BE2C (cell line): ENCODE data around the gene ASH1L.

Experiments
- DNase-seq: peaks from one replicate; pipeline ENCODE4 v3.0.0-alpha.2; 2020
- H3K27me3 ChIP-seq: fragments of 250-450 bp; sonication (Bioruptor Pico); 2 replicates; pipeline ENCODE4 v1.5.1; 2020; ENCODE audit warnings: mild to moderate bottlenecking
- H3K36me3 ChIP-seq: fragments of 250-450 bp; sonication (Bioruptor Pico); 2 replicates; pipeline ENCODE4 v1.5.1; 2020; ENCODE audit warnings: mild to moderate bottlenecking
- H3K4me1 ChIP-seq: fragments of 250-450 bp; sonication (Bioruptor Pico); 2 replicates; pipeline ENCODE4 v1.5.1; 2020
- H3K4me3 ChIP-seq: 2 replicates; pipeline ENCODE4 v1.5.1; 2011; ENCODE audit warnings: low read depth, low read length
- H3K9me3 ChIP-seq: fragments of 250-450 bp; sonication (Bioruptor Pico); 2 replicates; pipeline ENCODE4 v1.5.1; 2020
- CTCF ChIP-seq: IDR thresholded peaks from 2 replicates; pipeline ENCODE4 v1.5.1; 2012; ENCODE audit warnings: mild to moderate bottlenecking, low read depth, low read length

The ASH1L gene

GRCh38 chr1:155326020-155326526, 236.5 kb downstream of the ASH1L start:
- H3K4me3 ChIP-seq = no peak overlapping the region
- DNase-seq = no peak
- peaks cover 10% of the 10 kb centered on the region for H3K36me3 ChIP-seq
- H3K27me3 ChIP-seq = no peaks in the 10 kb centered on the region
- H3K9me3 ChIP-seq = no peaks in the 10 kb centered on the region
- no peak for TF ChIP-seq CTCF
- H3K4me1 ChIP-seq = peaks cover 7% of the 10 kb centered on the region

- DNase-seq = no peak
- Histone ChIP-seq H3K36me3 (peaks cover 5% of the 10 kb centered on the region), H3K4me3 (peak overlapping the region; percentile 87; the same call in 1 of the 2 replicates), H3K27me3 (no peaks in the 10 kb centered on the region), H3K9me3 (no peaks in the 10 kb centered on the region), H3K4me1 (peaks cover 7% of the 10 kb centered on the region)
- TF ChIP-seq CTCF = no peak
These were observed 237.1 kb downstream of the ASH1L start for GRCh38 chr1:155325603-155325893.

GRCh38 chr1:155324717-155325602, 237.6 kb downstream of the ASH1L start:
- H3K9me3 ChIP-seq = no peaks in the 10 kb centered on the region
- peaks cover 7% of the 10 kb centered on the region for H3K4me1 ChIP-seq
- peak; percentile 49 for TF ChIP-seq CTCF
- peak; percentile 64 for DNase-seq
- H3K27me3 ChIP-seq = no peaks in the 10 kb centered on the region
- H3K4me3 ChIP-seq = peak overlapping the region; percentile 87
- H3K36me3 ChIP-seq = peaks cover 4% of the 10 kb centered on the region

GRCh38 chr1:155324037-155324716, 238.4 kb downstream of the ASH1L start:
- Histone ChIP-seq H3K27me3 (no peaks in the 10 kb centered on the region), H3K4me3 (peak overlapping the region; percentile 87), H3K4me1 (peaks cover 7% of the 10 kb centered on the region), H3K36me3 (peaks cover 4% of the 10 kb centered on the region), H3K9me3 (no peaks in the 10 kb centered on the region)
- TF ChIP-seq CTCF = no peak
- peak; percentile 97 for DNase-seq

GRCh38 chr1:155323729-155324036, 238.9 kb downstream of the ASH1L start:
- Histone ChIP-seq H3K9me3 (no peaks in the 10 kb centered on the region), H3K4me1 (peaks cover 7% of the 10 kb centered on the region), H3K4me3 (peak overlapping the region; percentile 87), H3K36me3 (peaks cover 4% of the 10 kb centered on the region), H3K27me3 (no peaks in the 10 kb centered on the region)
- peak; percentile 81 for DNase-seq
- TF ChIP-seq CTCF = no peak
